AG04450 (cell line): ENCODE results near the gene ANKRD17. TPM values are rescaled to one million over a fixed set of nuclear protein-coding genes. Genes with fewer than 3 reads are reported as not detected.

Experiments used
- CTCF ChIA-PET: fragments of 300-600, 350-600 bp; formaldehyde crosslinking; extraction: SDS; loops from one replicate; lab custom pipeline; 2022; ENCODE audit warnings: antibody characterized with exemption, inconsistent platforms; lab: Charles Lee
- POLR2A ChIA-PET: fragments of 350-600 bp; formaldehyde crosslinking; extraction: SDS; loops from one replicate; lab custom pipeline; 2021; ENCODE audit warnings: antibody characterized with exemption, inconsistent platforms; lab: Yijun Ruan, JAX
- DNase-seq: peaks from one replicate; pipeline ENCODE4 v3.0.0-alpha.2; 2011; ENCODE audit warnings: low read depth, low spot score
- H3K27ac ChIP-seq: one replicate; pipeline ENCODE4 v1.5.1; 2012; ENCODE audit warnings: low read depth, low read length, control low read depth
- H3K27me3 ChIP-seq: one replicate; pipeline ENCODE4 v1.6.0; 2012; ENCODE audit warnings: low read length; ENCODE audit not compliant: control insufficient read depth, insufficient read depth
- H3K4me3 ChIP-seq: 2 replicates; pipeline ENCODE4 v1.5.1; 2011; ENCODE audit warnings: mild to moderate bottlenecking, low read depth, low read length, control low read depth
- H3K9me3 ChIP-seq: 2 replicates; pipeline ENCODE4 v1.5.1; 2012; ENCODE audit warnings: low read length; ENCODE audit not compliant: control insufficient read depth, insufficient read depth
- CTCF ChIP-seq: IDR thresholded peaks from 2 replicates; pipeline ENCODE4 v1.5.1; 2011; ENCODE audit warnings: low read depth, low read length, control low read depth, inconsistent platforms
- polyA plus RNA-seq: library from polyadenylated mRNA; depleted of rRNA; stranded (reverse); fragments of >200 nt; gene quantifications from 2 replicates; pipeline ENCODE4 v1.2.3, GENCODE V29; 2011

ANKRD17 gene
- polyA plus RNA-seq, 1 experiment = 71.1 TPM

DNA sequence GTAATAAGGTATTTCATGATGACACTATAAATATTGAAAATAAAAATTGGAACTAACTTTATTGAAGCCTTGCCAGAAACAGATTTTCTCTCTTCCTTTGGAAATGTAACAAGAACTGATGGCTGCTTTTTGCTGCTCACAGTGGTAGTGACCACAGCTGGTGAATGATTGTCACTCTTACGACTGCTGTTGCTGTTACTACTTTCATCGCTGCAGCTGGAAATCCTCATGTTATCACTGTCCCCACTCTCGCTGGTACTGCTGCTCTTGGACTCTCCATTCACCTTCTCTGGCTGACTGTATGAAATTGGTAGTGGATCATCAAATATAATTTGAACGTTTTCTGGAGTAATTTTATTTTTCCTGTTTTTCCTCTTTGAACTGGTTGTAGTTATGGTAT lies 160.6 kb downstream of the ANKRD17 start:
- Histone ChIP-seq H3K9me3 (no peaks in the 10 kb centered on the region), H3K27me3 (no peaks in the 10 kb centered on the region), H3K4me3 (no peak overlapping the region), H3K27ac (no peak overlapping the region)
- no peak for DNase-seq
- CTCF ChIA-PET = interaction anchor here (1.6 kb wide), 1 partner anchor 159 kb away, joined by 3 read pairs; no protein-coding TSS in a partner anchor
- no peak for TF ChIP-seq CTCF
- POLR2A ChIA-PET = no interaction called here

DNA sequence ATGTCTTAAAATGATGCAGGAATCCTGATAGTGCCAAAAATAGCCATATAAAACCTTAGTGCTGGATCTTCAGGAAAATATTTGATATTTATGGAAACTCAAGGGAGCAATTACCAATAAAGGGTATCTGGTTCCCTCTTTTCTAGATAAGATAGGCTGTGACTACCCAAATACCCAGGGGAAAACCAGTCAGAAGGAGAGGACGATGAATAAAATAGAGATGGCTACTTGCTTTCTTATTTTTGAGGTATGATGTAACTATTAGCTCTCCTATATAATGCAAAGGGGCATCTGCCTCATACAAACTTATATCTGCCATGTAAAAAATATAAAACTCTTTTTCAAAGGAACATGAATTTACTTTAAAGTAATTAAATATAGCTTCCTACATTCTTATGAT lies 165.7 kb downstream of the ANKRD17 start:
- no peak for TF ChIP-seq CTCF
- CTCF ChIA-PET = no interaction called here
- POLR2A ChIA-PET = no interaction called here
- no peak overlapping the region for H3K27ac ChIP-seq
- DNase-seq = no peak
- H3K4me3 ChIP-seq = no peak overlapping the region
- H3K9me3 ChIP-seq = no peaks in the 10 kb centered on the region
- H3K27me3 ChIP-seq = no peaks in the 10 kb centered on the region

DNA sequence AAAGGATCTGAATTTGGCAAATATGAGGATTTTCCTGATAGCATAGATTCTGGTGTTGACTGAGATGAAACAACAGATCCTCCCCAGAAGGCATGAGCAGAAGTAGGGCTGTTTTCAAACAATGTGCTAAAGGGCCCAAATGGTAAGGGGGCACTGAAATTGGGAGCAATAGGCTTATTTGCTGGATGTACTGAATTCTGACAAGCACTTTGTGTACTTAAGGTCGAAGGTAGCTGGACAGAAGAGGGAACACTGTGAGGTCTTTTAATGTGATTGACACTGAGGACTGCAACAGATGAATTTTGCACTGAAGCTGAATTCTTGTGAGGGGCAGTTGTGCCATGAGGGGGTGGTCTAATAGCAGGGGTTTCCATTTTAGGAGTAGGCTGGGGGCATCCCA lies 167.9 kb downstream of the ANKRD17 start:
- no peaks in the 10 kb centered on the region for H3K27me3 ChIP-seq
- no peak for TF ChIP-seq CTCF
- DNase-seq = no peak
- H3K27ac ChIP-seq = no peak overlapping the region
- H3K4me3 ChIP-seq = no peak overlapping the region
- CTCF ChIA-PET = no interaction called here
- POLR2A ChIA-PET = no interaction called here
- no peaks in the 10 kb centered on the region for H3K9me3 ChIP-seq

GRCh38 chr4:73087871-73088270 lies 170.7 kb downstream of the ANKRD17 start:
- no peak overlapping the region for H3K27ac ChIP-seq
- CTCF ChIA-PET = interaction anchor here (2.2 kb wide), 1 partner anchor 169 kb away, joined by 6 read pairs; no protein-coding TSS in a partner anchor
- no peak for TF ChIP-seq CTCF
- no peak overlapping the region for H3K4me3 ChIP-seq
- no peaks in the 10 kb centered on the region for H3K27me3 ChIP-seq
- POLR2A ChIA-PET = no interaction called here
- DNase-seq = no peak
- no peaks in the 10 kb centered on the region for H3K9me3 ChIP-seq

- Histone ChIP-seq H3K27ac (no peak overlapping the region), H3K9me3 (no peaks in the 10 kb centered on the region), H3K4me3 (no peak overlapping the region), H3K27me3 (no peaks in the 10 kb centered on the region)
- TF ChIP-seq CTCF = no peak
- no peak for DNase-seq
- ChIA-PET CTCF (interaction anchor here (0.7 kb wide), 1 partner anchor 30 kb away, joined by 3 read pairs; no protein-coding TSS in a partner anchor), POLR2A (no interaction called here)
These were observed 172.3 kb downstream of the ANKRD17 start for GRCh38 chr4:73086095-73086868.
